Parathyroid adenoma (tissue), 2 donors: ENCODE data around the gene STUM.
"Not testable (repeated sequence)": the region's sequence is repeated elsewhere in the genome, so short reads cannot be mapped to it uniquely, and the experiment has no call there.

Experiments
- H2AFZ ChIP-seq: fragments of 300-600 bp; sonication (generic); one replicate; pipeline ENCODE4 v1.7.0; 2017; ENCODE audit warnings: antibody characterized with exemption, mild to moderate bottlenecking
- H3K27ac ChIP-seq: fragments of 300-600 bp; sonication (generic); one replicate; pipeline ENCODE4 v1.7.0; 2017
- H3K27me3 ChIP-seq: fragments of 300-600 bp; sonication (generic); one replicate; pipeline ENCODE4 v1.7.0; 2017; ENCODE audit warnings: low read length; ENCODE audit not compliant: control insufficient read depth, insufficient read depth
- H3K36me3 ChIP-seq: fragments of 300-600 bp; sonication (generic); one replicate; pipeline ENCODE4 v1.7.0; 2017; ENCODE audit warnings: low read length; ENCODE audit not compliant: control insufficient read depth, insufficient read depth
- H3K4me1 ChIP-seq: fragments of 300-600 bp; sonication (generic); one replicate; pipeline ENCODE4 v1.7.0; 2017; ENCODE audit warnings: control low read depth
- H3K4me2 ChIP-seq: fragments of 300-600 bp; sonication (generic); one replicate; pipeline ENCODE4 v1.7.0; 2017; ENCODE audit warnings: low read length
- H3K4me3 ChIP-seq: fragments of 300-600 bp; sonication (generic); one replicate; pipeline ENCODE4 v1.7.0; 2017; ENCODE audit warnings: low read depth, low read length
- H3K79me2 ChIP-seq: fragments of 300-600 bp; sonication (generic); one replicate; pipeline ENCODE4 v1.7.0; 2017; ENCODE audit warnings: control low read depth
- H3K9ac ChIP-seq: fragments of 300-600 bp; sonication (generic); one replicate; pipeline ENCODE4 v1.7.0; 2017; ENCODE audit warnings: mild to moderate bottlenecking
- H3K9me3 ChIP-seq: fragments of 300-600 bp; sonication (generic); one replicate; pipeline ENCODE4 v1.7.0; 2017; ENCODE audit warnings: low read length; ENCODE audit not compliant: control insufficient read depth
- TF ChIP-seq, protein P1 (sequence below): fragments of 300-600 bp; sonication (generic); IDR thresholded peaks from one replicate; pipeline ENCODE4 v1.7.0; 2017; ENCODE audit warnings: antibody characterized with exemption, mild to moderate bottlenecking
- donor health status: primary hyperparathyroidism.

Gene STUM, protein sequence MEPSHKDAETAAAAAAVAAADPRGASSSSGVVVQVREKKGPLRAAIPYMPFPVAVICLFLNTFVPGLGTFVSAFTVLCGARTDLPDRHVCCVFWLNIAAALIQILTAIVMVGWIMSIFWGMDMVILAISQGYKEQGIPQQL

GRCh38 chr1:226548256-226549093, at the start of gene STUM:
Gene STUM (plus strand): TSS chr1:226548764. CDS start chr1:226548905, 141 bp downstream.
- Histone ChIP-seq H3K4me1 (no peaks in the 10 kb centered on the region), H3K9ac (no peak within 1 kb of the TSS), H3K36me3 (no peaks in the 10 kb centered on the region), H3K27ac (no peak within 1 kb of the TSS), H3K27me3 (no peaks in the 10 kb centered on the region), H3K4me3 (peak within 1 kb of the TSS; percentile 55), H3K4me2 (peak within 1 kb of the TSS; percentile 81), H3K79me2 (no peaks in the 10 kb centered on the region), H3K9me3 (no peaks in the 10 kb centered on the region), H2AFZ (peak within 1 kb of the TSS; percentile 66)
- TF ChIP-seq, protein P1, sequence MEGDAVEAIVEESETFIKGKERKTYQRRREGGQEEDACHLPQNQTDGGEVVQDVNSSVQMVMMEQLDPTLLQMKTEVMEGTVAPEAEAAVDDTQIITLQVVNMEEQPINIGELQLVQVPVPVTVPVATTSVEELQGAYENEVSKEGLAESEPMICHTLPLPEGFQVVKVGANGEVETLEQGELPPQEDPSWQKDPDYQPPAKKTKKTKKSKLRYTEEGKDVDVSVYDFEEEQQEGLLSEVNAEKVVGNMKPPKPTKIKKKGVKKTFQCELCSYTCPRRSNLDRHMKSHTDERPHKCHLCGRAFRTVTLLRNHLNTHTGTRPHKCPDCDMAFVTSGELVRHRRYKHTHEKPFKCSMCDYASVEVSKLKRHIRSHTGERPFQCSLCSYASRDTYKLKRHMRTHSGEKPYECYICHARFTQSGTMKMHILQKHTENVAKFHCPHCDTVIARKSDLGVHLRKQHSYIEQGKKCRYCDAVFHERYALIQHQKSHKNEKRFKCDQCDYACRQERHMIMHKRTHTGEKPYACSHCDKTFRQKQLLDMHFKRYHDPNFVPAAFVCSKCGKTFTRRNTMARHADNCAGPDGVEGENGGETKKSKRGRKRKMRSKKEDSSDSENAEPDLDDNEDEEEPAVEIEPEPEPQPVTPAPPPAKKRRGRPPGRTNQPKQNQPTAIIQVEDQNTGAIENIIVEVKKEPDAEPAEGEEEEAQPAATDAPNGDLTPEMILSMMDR: no peak

DNA sequence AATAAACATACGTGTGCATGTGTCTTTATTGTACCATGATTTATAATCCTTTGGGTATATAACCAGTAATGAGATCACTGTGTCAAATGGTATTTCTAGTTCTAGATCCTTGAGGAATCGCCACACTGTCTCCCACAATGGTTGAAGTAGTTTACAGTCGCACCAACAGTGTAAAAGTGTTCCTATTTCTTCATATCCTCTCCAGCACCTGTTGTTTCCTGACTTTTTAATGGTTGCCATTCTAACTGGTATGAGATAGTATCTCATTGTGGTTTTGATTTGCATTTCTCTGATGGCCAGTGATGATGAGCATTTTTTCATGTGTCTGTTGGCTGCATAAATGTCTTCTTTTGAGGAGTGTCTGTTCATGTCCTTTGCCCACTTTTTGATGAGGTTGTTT, 48.9 kb upstream of the STUM start:
- not testable (repeated sequence) for H3K79me2 ChIP-seq, H3K9me3 ChIP-seq, H3K4me2 ChIP-seq

DNA sequence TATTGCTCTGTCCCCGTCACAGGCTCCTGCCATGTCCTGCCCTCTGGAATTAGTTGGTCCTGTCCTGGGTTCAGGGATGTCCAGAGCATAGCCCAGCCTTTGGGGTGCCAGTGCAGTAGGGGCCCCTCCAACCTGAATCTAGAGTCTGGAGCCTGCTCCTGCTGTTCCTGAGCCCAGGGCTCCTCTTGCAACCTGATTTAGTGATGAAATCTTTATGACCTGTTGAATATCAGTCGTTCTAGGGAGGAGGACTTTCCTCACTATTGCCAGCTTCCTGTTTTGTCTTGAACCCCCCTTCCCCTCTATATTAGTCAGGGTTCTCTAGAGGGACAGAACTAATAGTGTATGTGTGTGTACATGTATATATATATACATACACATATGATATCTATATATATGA, 42.5 kb upstream of the STUM start:
- TF ChIP-seq, protein P1: no peak
- Histone ChIP-seq H3K9me3 (no peaks in the 10 kb centered on the region), H3K4me3 (no peak overlapping the region), H3K27me3 (no peaks in the 10 kb centered on the region), H3K4me2 (no peak overlapping the region), H3K36me3 (no peaks in the 10 kb centered on the region), H3K27ac (no peak overlapping the region), H2AFZ (no peak overlapping the region), H3K4me1 (no peaks in the 10 kb centered on the region), H3K79me2 (no peaks in the 10 kb centered on the region), H3K9ac (no peak overlapping the region)

More for the DNA sequence above, 48.9 kb upstream of the STUM start:
- not testable (repeated sequence) for H3K4me3 ChIP-seq, H3K4me1 ChIP-seq, H3K27me3 ChIP-seq, H2AFZ ChIP-seq, H3K9ac ChIP-seq, H3K36me3 ChIP-seq, H3K27ac ChIP-seq

GRCh38 chr1:226506921-226507320, 41.6 kb upstream of the STUM start:
- Histone ChIP-seq H3K27me3 (no peaks in the 10 kb centered on the region), H3K79me2 (no peaks in the 10 kb centered on the region), H3K9me3 (no peaks in the 10 kb centered on the region), H3K27ac (no peak overlapping the region), H3K9ac (no peak overlapping the region), H3K4me2 (no peak overlapping the region), H3K36me3 (no peaks in the 10 kb centered on the region), H3K4me3 (no peak overlapping the region), H2AFZ (no peak overlapping the region), H3K4me1 (no peaks in the 10 kb centered on the region)
- TF ChIP-seq, protein P1: no peak

- no peaks in the 10 kb centered on the region for H3K27me3 ChIP-seq
- H3K79me2 ChIP-seq: no peaks in the 10 kb centered on the region
- H3K4me2 ChIP-seq: no peak overlapping the region
- H3K27ac ChIP-seq: no peak overlapping the region
- TF ChIP-seq, protein P1: no peak
- no peaks in the 10 kb centered on the region for H3K4me1 ChIP-seq
- H3K4me3 ChIP-seq: no peak overlapping the region
- H2AFZ ChIP-seq: no peak overlapping the region
- no peaks in the 10 kb centered on the region for H3K36me3 ChIP-seq
- H3K9me3 ChIP-seq: no peaks in the 10 kb centered on the region
- no peak overlapping the region for H3K9ac ChIP-seq
These were observed 38.1 kb upstream of the STUM start for GRCh38 chr1:226510453-226510852.
